HEK293 (cell line): ENCODE data around the gene BBIP1.

Source experiments
- EGR2 ChIP-seq: fragments of 450-650 bp; formaldehyde crosslinking; IDR thresholded peaks from 2 replicates; pipeline ENCODE4 v1.5.1; 2016; ENCODE audit warnings: low read depth, missing biosample characterization, missing genetic modification characterization
- REST ChIP-seq: fragments of 450-650 bp; formaldehyde crosslinking; IDR thresholded peaks from 2 replicates; pipeline ENCODE4 v1.5.1; 2016; ENCODE audit warnings: missing biosample characterization, missing genetic modification characterization
- ZNF146 ChIP-seq: fragments of 450-650 bp; formaldehyde crosslinking; IDR thresholded peaks from 2 replicates; pipeline ENCODE4 v1.5.1; 2016; ENCODE audit warnings: missing biosample characterization, missing genetic modification characterization
- ZNF155 ChIP-seq: fragments of 450-650 bp; formaldehyde crosslinking; IDR thresholded peaks from 2 replicates; pipeline ENCODE4 v1.5.1; 2016; ENCODE audit warnings: missing biosample characterization, missing genetic modification characterization
- ZNF266 ChIP-seq: fragments of 450-650 bp; formaldehyde crosslinking; IDR thresholded peaks from 2 replicates; pipeline ENCODE4 v1.5.1; 2016; ENCODE audit warnings: missing biosample characterization, missing genetic modification characterization, low read depth
- ZNF514 ChIP-seq: fragments of 450-650 bp; formaldehyde crosslinking; IDR thresholded peaks from 2 replicates; pipeline ENCODE4 v1.5.1; 2016; ENCODE audit warnings: missing biosample characterization, missing genetic modification characterization
- TF ChIP-seq, protein P1 (sequence below): fragments of 450-650 bp; formaldehyde crosslinking; IDR thresholded peaks from 2 replicates; pipeline ENCODE4 v1.5.1; 2016; ENCODE audit warnings: missing biosample characterization, missing genetic modification characterization
- TF ChIP-seq, protein P2 (sequence below): IDR thresholded peaks from 2 replicates; pipeline ENCODE4 v1.6.1; 2011; ENCODE audit warnings: mild to moderate bottlenecking, low read depth, low read length, borderline replicate concordance

- TF ChIP-seq REST (tag by site-specific recombination) (no peak), ZNF266 (no peak), ZNF155 (tag by site-specific recombination) (no peak), ZNF514 (tag by site-specific recombination) (no peak), ZNF146 (tag by site-specific recombination) (no peak), EGR2 (tag by site-specific recombination) (no peak)
- TF ChIP-seq, protein P1, sequence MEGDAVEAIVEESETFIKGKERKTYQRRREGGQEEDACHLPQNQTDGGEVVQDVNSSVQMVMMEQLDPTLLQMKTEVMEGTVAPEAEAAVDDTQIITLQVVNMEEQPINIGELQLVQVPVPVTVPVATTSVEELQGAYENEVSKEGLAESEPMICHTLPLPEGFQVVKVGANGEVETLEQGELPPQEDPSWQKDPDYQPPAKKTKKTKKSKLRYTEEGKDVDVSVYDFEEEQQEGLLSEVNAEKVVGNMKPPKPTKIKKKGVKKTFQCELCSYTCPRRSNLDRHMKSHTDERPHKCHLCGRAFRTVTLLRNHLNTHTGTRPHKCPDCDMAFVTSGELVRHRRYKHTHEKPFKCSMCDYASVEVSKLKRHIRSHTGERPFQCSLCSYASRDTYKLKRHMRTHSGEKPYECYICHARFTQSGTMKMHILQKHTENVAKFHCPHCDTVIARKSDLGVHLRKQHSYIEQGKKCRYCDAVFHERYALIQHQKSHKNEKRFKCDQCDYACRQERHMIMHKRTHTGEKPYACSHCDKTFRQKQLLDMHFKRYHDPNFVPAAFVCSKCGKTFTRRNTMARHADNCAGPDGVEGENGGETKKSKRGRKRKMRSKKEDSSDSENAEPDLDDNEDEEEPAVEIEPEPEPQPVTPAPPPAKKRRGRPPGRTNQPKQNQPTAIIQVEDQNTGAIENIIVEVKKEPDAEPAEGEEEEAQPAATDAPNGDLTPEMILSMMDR = no peak
- TF ChIP-seq, protein P2, sequence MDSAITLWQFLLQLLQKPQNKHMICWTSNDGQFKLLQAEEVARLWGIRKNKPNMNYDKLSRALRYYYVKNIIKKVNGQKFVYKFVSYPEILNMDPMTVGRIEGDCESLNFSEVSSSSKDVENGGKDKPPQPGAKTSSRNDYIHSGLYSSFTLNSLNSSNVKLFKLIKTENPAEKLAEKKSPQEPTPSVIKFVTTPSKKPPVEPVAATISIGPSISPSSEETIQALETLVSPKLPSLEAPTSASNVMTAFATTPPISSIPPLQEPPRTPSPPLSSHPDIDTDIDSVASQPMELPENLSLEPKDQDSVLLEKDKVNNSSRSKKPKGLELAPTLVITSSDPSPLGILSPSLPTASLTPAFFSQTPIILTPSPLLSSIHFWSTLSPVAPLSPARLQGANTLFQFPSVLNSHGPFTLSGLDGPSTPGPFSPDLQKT = no peak
Observed at GRCh38 chr10:110893559-110894179, 25.3 kb downstream of the BBIP1 start.
